GM12801 (cell line): ENCODE results near the gene SP1.

Source experiments
- CTCF ChIP-seq: IDR thresholded peaks from one replicate; pipeline ENCODE4 v1.5.1; 2011; ENCODE audit warnings: control low read depth; ENCODE audit not compliant: insufficient read length; ENCODE audit errors: extremely low read depth

Gene SP1

GRCh38 chr12:53380104-53380793 lies at the start of gene SP1:
TSS of gene SP1 (plus strand) at chr12:53380176. CDS start at chr12:53380292, 116 bp downstream.
- no peak for TF ChIP-seq CTCF

DNA sequence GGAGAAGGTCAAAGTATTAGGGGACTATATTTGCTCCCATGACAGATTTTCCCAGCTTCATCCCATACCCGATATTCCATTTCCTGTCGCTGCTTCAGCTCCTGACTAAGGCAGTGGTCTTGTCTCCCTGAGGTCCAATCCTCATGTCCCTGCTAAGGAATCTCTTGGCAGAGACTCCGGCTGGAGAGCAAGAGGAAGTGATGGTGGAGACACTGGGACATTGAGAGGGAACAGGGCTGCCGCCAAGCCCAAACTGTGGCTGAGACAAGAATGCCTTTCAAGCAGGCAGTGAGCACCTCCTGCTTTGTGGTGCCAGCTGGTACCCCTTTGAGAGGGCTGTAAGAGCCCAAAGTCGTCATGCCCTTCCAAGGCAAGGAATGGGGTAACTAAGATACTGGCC lies 49.3 kb upstream of the SP1 start:
- TF ChIP-seq CTCF: no peak

DNA sequence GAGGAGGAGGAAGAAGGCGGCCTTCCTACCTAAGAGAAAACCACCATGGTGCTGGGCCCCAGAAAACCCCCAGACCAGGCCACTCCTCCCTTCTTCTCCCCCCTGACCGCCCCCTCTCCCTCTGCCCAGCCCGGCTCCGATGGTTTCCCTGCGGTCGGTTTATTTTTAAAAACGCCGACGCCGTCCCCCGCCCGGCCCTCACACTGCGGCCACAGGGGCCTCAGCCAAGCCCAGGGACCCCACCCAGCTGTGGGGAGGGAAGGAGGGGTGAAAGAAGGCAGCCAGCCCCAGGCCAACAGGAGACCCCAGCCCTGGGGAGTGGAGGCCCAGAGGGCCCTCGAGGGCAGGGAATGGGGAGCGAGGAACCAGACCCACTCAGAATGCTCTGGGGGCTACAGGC lies 47.2 kb upstream of the SP1 start:
- TF ChIP-seq CTCF: no peak

- TF ChIP-seq CTCF: no peak
These were observed 46.7 kb upstream of the SP1 start for GRCh38 chr12:53333289-53333688.

DNA sequence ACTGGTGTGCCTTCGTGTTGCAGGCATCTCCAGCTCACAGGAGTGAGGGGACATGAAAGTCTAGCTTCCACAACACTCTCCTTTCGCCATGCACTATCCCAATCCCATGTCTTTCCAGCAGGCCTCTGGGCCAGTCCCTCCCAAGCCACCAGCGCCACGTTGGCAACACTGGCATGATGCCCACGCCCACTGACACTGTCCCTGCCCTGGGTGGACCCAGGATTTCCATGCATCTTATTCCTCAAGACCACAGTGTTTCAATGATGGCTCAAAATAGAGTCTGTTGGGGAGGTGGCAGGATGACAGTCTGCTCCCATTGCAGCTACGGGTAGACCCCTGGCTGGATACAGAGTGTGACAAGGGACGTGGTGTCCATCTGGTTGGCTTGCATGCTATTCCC lies 46.1 kb upstream of the SP1 start:
- TF ChIP-seq CTCF: no peak

DNA sequence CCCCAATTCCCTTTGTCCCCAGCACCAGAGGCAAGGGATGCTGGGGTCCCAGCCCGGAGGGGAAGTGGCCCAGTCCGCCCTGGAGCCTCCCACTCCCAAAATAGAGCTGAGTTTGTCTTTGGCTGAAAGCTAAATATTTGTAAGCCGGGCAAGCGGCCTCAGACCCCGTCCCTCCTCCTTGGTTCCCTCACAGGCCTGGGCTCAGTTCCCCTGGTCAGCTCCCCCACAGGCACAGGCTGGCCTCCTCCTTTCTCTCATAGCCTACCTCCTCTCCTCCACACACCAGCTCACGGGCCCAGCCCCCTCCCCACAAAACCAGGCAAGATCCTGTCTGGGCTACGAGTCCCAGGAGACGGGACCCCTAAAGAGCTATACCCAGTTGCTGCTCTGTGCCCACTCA lies 45.2 kb upstream of the SP1 start:
- no peak for TF ChIP-seq CTCF

- no peak for TF ChIP-seq CTCF
These were observed 43.7 kb upstream of the SP1 start, which contains the start of gene SP7 for GRCh38 chr12:53336181-53336681. TSS of gene SP7 (minus strand) at chr12:53336354. CDS start at chr12:53335646, 708 bp downstream.
